ENCODE measurements around the gene TNKS2. TPM values are rescaled to one million over a fixed set of nuclear protein-coding genes. Genes with fewer than 3 reads are reported as not detected.

Gene TNKS2
- total and polyA plus RNA-seq, 3 experiments from 2014 or later, result 27.3 to 31.5 (median 29.2) TPM

DNA sequence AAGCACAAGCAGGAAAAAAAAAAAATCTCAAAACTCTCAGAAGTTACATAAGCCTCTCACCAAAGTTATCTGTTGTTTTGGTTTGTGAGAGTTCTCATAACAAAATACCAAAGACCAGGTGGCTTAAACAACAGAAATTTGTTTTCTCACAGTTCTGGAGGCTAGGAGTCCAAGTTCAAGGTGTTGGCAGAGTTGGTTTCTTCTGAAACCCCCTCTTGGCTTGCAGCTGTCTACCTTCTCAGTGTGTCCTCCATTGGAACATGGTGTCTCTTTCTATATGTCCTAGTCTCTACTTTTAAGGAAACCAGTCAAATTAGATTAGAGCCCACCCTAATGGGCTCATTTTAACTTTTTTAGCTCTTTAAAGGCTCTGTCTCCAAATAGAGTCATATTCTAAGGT lies 44.9 kb downstream of the TNKS2 start:
- no peaks in the 10 kb centered on the region for H3K9me3 ChIP-seq (ENCODE audit: low read length)
- CTCF ChIA-PET, result interaction anchor here (1.8 kb wide), 1 partner anchor 29 kb away, joined by 3 read pairs; no protein-coding TSS in a partner anchor

DNA sequence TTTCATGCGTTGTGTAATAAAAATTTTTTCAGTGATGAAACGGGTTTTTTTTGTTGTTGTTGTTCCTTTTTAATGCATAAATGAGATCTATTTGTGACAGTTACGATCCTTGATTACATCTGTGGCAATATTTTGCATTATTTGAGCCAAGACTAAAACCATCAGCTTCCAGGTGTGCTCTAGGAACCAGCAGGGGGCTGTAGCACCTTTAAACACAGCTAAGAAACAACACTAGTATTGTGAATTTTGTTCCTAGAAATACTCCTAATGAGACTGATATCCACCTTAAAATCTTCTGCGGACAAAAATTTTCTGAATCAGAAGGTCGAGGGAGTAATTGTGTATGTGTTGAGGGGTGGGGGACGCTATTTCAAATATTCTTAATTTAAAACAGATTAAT lies 58.4 kb downstream of the TNKS2 start:
- peaks cover 0 to 3% (median 0%) of the 10 kb centered on the region in 3 donors for H3K4me1 Mint-ChIP-seq
- H3K9me3 Mint-ChIP-seq, result no peaks in the 10 kb centered on the region
- H3K36me3 Mint-ChIP-seq, result peaks cover 8 to 89% (median 28%) of the 10 kb centered on the region in 3 donors
- no peak overlapping the region for H3K27ac ChIP-seq (ENCODE audit: low read depth, low read length)
- no peak for DNase-seq
- H3K27me3 ChIP-seq (ENCODE audit: insufficient read depth, low read length, poor library complexity, severe bottlenecking), result no peaks in the 10 kb centered on the region
- no peaks in the 10 kb centered on the region for H3K27me3 Mint-ChIP-seq
- H3K4me1 ChIP-seq (ENCODE audit: insufficient read depth, low read length), result no peaks in the 10 kb centered on the region
- ChIA-PET POLR2A (interaction anchor here (0.6 kb wide), 1 partner anchor 525 kb away, joined by 3 read pairs; no protein-coding TSS in a partner anchor), CTCF (interaction anchor here (1.4 kb wide), 1 partner anchor 56 kb away, joined by 5 read pairs; no protein-coding TSS in a partner anchor)
- H3K4me3 ChIP-seq (ENCODE audit: low read length), result no peak overlapping the region
- H3K27ac Mint-ChIP-seq, result peak overlapping the region in 2 of 8 donors; percentile 24 to 37
- H3K36me3 ChIP-seq (ENCODE audit: insufficient read depth, low read length), result peaks cover 46% of the 10 kb centered on the region
- H3K9me3 ChIP-seq (ENCODE audit: low read length), result no peaks in the 10 kb centered on the region
- no peak overlapping the region for H3K4me3 Mint-ChIP-seq

More for the DNA sequence above, 44.9 kb downstream of the TNKS2 start:
- no peaks in the 10 kb centered on the region for H3K4me1 ChIP-seq (ENCODE audit: insufficient read depth, low read length)
- no peak overlapping the region for H3K4me3 Mint-ChIP-seq
- peaks cover 3 to 83% (median 14%) of the 10 kb centered on the region in 3 donors for H3K36me3 Mint-ChIP-seq
- H3K27me3 ChIP-seq (ENCODE audit: insufficient read depth, low read length, poor library complexity, severe bottlenecking), result no peaks in the 10 kb centered on the region
- H3K4me3 ChIP-seq (ENCODE audit: low read length), result no peak overlapping the region
- no peaks in the 10 kb centered on the region for H3K9me3 Mint-ChIP-seq
- POLR2A ChIA-PET, result interaction anchor here (0.7 kb wide), 1 partner anchor 77 kb away, joined by 3 read pairs; no protein-coding TSS in a partner anchor
- H3K4me1 Mint-ChIP-seq, result no peaks in the 10 kb centered on the region
- no peak overlapping the region for H3K27ac ChIP-seq (ENCODE audit: low read depth, low read length)
- no peak for DNase-seq
- no peaks in the 10 kb centered on the region for H3K27me3 Mint-ChIP-seq
- H3K27ac Mint-ChIP-seq, result peak overlapping the region in 1 of 8 donors; percentile 71
- peaks cover 47% of the 10 kb centered on the region for H3K36me3 ChIP-seq (ENCODE audit: insufficient read depth, low read length)

DNA sequence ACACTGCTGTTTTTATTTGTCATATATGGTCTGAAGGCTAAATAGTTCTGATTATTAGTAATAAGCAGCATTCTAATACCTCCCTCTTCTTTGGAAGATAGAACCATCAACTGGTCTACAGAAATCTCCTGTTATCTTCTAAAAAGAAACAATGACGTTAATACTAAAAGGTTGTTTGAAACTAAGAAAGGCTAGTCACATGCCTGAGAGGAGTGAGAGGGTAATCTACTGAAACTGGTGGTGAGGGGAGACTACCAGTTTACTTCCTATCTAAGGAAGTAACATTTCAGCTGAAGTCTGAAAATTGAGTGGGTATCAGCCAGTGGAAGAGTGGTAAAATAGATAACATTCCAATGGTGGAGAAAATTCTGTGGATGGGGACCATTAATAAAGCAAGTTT lies 62.7 kb downstream of the TNKS2 start:
- Mint-ChIP-seq H3K27me3 (no peaks in the 10 kb centered on the region), H3K4me1 (peaks cover 0 to 3% (median 0%) of the 10 kb centered on the region in 3 donors), H3K9me3 (no peaks in the 10 kb centered on the region), H3K4me3 (no peak overlapping the region), H3K36me3 (peaks cover 13 to 88% (median 31%) of the 10 kb centered on the region in 3 donors), H3K27ac (peak overlapping the region in 2 of 8 donors; percentile 8 to 46)
- H3K4me3 ChIP-seq (ENCODE audit: low read length), result no peak overlapping the region
- ChIA-PET CTCF (no interaction called here), POLR2A (no interaction called here)
- H3K9me3 ChIP-seq (ENCODE audit: low read length), result no peaks in the 10 kb centered on the region
- peaks cover 44% of the 10 kb centered on the region for H3K36me3 ChIP-seq (ENCODE audit: insufficient read depth, low read length)
- H3K4me1 ChIP-seq (ENCODE audit: insufficient read depth, low read length), result no peaks in the 10 kb centered on the region
- no peak for DNase-seq
- no peak overlapping the region for H3K27ac ChIP-seq (ENCODE audit: low read depth, low read length)
- no peaks in the 10 kb centered on the region for H3K27me3 ChIP-seq (ENCODE audit: insufficient read depth, low read length, poor library complexity, severe bottlenecking)

DNA sequence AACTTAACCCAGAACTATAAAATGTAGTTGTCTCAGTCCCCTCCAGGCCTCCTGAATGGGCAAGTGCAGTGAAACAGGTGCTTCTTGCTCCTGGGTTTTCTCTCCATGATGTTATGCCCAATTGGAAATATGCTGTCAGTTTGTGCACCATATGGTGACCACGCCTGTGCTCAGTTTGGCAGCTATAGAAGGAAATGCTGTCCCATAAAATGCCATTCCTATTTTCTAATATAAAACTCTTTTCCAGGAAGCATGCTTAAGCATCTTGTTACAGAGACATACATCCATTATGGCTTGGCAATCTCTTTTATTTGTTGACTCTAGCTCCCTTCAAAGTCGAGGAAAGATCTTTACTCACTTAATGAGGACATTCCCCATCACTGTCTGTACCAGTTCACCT lies 65.9 kb downstream of the TNKS2 start:
- ChIA-PET POLR2A (no interaction called here), CTCF (interaction anchor here (0.8 to 1.3 kb wide), 2 partner anchors 23 to 51 kb away, joined by 3 read pairs; no protein-coding TSS in a partner anchor)
- Mint-ChIP-seq H3K4me3 (no peak overlapping the region), H3K9me3 (no peaks in the 10 kb centered on the region), H3K27ac (peak overlapping the region in 1 of 8 donors; percentile 39), H3K27me3 (no peaks in the 10 kb centered on the region), H3K4me1 (no peaks in the 10 kb centered on the region), H3K36me3 (peaks cover 10 to 61% (median 14%) of the 10 kb centered on the region in 3 donors)
- no peaks in the 10 kb centered on the region for H3K4me1 ChIP-seq (ENCODE audit: insufficient read depth, low read length)
- H3K4me3 ChIP-seq (ENCODE audit: low read length), result no peak overlapping the region
- H3K36me3 ChIP-seq (ENCODE audit: insufficient read depth, low read length), result peaks cover 29% of the 10 kb centered on the region
- no peaks in the 10 kb centered on the region for H3K27me3 ChIP-seq (ENCODE audit: insufficient read depth, low read length, poor library complexity, severe bottlenecking)
- DNase-seq, result no peak
- H3K9me3 ChIP-seq (ENCODE audit: low read length), result no peaks in the 10 kb centered on the region
- H3K27ac ChIP-seq (ENCODE audit: low read depth, low read length), result no peak overlapping the region

DNA sequence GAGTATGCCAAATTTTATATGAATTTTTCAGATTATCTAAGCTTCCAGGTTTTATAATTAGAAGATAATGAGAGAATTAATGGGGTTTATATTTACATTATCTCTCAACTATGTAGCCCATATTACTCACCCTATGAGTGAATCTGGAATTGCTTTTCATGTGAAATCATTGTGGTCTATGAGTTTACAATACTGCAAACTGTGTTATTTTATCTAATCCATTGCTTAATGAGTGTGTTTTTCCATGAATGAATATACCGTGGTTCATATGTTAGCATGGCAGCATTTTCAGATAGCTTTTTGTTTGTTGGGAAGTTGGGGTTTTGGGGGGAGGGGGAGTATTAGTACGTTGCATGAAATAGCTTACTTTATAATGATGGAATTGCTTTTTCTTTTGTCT lies 66.5 kb downstream of the TNKS2 start:
- POLR2A ChIA-PET, result no interaction called here
- Histone ChIP-seq H3K27ac (ENCODE audit: low read depth, low read length) (no peak overlapping the region), H3K36me3 (ENCODE audit: insufficient read depth, low read length) (peaks cover 25% of the 10 kb centered on the region), H3K9me3 (ENCODE audit: low read length) (no peaks in the 10 kb centered on the region), H3K4me3 (ENCODE audit: low read length) (no peak overlapping the region), H3K4me1 (ENCODE audit: insufficient read depth, low read length) (no peaks in the 10 kb centered on the region), H3K27me3 (ENCODE audit: insufficient read depth, low read length, poor library complexity, severe bottlenecking) (no peaks in the 10 kb centered on the region)
- Mint-ChIP-seq H3K9me3 (no peaks in the 10 kb centered on the region), H3K4me1 (no peaks in the 10 kb centered on the region), H3K36me3 (peaks cover 10 to 55% (median 14%) of the 10 kb centered on the region in 3 donors), H3K4me3 (no peak overlapping the region), H3K27ac (peak overlapping the region in 2 of 8 donors; percentile 40 to 41), H3K27me3 (no peaks in the 10 kb centered on the region)
- DNase-seq, result no peak
- CTCF ChIA-PET, result interaction anchor here (0.8 kb wide), 1 partner anchor 23 kb away, joined by 3 read pairs; no protein-coding TSS in a partner anchor

DNA sequence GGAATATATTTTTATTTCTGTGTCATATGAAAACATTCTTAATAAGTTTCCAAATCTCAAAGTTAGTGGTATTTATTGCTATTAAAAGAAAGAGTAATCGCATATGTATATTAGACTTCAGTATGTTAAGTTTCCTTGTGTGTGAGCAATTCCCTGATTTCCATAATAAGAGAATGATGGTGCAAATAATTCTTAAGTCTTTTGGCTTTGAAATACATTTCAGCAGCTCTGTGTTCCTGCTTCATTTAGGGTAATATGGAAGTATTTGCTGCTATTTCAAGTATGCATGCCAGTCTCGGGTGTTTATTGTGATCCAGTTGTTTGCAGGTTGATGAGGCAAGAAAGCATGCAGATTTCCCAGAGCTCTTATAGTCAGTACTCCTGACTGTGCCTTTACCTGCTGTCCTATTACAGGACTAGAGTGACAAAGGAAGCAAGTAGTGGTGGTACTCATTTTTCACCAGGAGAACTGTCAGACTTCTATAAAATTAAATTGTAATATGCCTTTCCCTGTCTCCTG lies 67.4 kb downstream of the TNKS2 start:
- no peaks in the 10 kb centered on the region for H3K9me3 ChIP-seq (ENCODE audit: low read length)
- Mint-ChIP-seq H3K36me3 (peaks cover 10 to 46% (median 12%) of the 10 kb centered on the region in 3 donors), H3K4me3 (no peak overlapping the region), H3K27me3 (no peaks in the 10 kb centered on the region), H3K4me1 (no peaks in the 10 kb centered on the region), H3K27ac (no peak overlapping the region), H3K9me3 (no peaks in the 10 kb centered on the region)
- H3K36me3 ChIP-seq (ENCODE audit: insufficient read depth, low read length), result peaks cover 16% of the 10 kb centered on the region
- H3K27ac ChIP-seq (ENCODE audit: low read depth, low read length), result no peak overlapping the region
- no peak for DNase-seq
- H3K27me3 ChIP-seq (ENCODE audit: insufficient read depth, low read length, poor library complexity, severe bottlenecking), result no peaks in the 10 kb centered on the region
- H3K4me3 ChIP-seq (ENCODE audit: low read length), result no peak overlapping the region
- ChIA-PET POLR2A (no interaction called here), CTCF (interaction anchor here (0.6 kb wide), 1 partner anchor 40 kb away, joined by 3 read pairs; no protein-coding TSS in a partner anchor)
- no peaks in the 10 kb centered on the region for H3K4me1 ChIP-seq (ENCODE audit: insufficient read depth, low read length)

DNA sequence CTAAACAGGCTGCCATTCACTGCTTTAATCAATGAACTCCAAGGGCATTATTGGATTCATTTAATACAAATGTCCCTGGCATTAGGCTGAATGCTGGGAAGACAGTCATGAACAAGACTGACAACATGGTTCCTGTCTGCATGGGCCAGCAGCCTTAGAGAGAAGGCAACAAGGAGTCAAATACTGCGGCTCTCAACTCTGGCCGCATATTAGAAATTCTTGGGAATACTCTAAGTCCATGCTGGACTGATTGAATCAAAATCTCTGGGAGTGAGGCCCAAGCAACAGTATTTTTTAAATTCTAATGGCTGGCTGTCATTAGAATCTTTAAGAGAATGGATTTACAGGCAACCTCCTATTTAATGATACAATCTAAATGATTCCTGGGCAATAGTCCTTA lies 76.9 kb downstream of the TNKS2 start:
- Mint-ChIP-seq H3K4me1 (no peaks in the 10 kb centered on the region), H3K36me3 (no peaks in the 10 kb centered on the region), H3K9me3 (no peaks in the 10 kb centered on the region), H3K4me3 (no peak overlapping the region), H3K27ac (peak overlapping the region in 1 of 8 donors; percentile 55), H3K27me3 (no peaks in the 10 kb centered on the region)
- Histone ChIP-seq H3K27me3 (ENCODE audit: insufficient read depth, low read length, poor library complexity, severe bottlenecking) (no peaks in the 10 kb centered on the region), H3K4me1 (ENCODE audit: insufficient read depth, low read length) (no peaks in the 10 kb centered on the region), H3K4me3 (ENCODE audit: low read length) (no peak overlapping the region), H3K27ac (ENCODE audit: low read depth, low read length) (no peak overlapping the region), H3K36me3 (ENCODE audit: insufficient read depth, low read length) (no peaks in the 10 kb centered on the region), H3K9me3 (ENCODE audit: low read length) (no peaks in the 10 kb centered on the region)
- no peak for DNase-seq
- POLR2A ChIA-PET, result no interaction called here
- CTCF ChIA-PET, result no interaction called here

DNA sequence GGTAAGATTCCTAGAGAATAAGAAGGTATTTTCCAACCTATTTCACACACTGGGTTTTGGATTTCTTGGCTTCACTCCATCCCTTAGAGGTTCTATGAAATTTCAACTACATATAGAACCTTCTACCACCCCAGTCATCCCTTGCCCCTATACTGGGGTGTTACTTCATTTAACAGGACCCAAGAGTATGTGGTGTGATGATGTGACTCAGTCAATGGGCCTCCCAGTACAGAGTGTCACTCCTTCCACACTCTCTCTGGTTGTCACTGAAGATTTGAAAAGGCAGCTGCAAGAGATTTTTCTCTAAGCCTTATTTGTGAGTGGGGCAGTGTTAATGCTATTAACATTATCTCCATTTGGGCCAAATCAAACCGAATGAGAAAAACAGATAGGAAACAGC lies 77.6 kb downstream of the TNKS2 start:
- no peaks in the 10 kb centered on the region for H3K4me1 Mint-ChIP-seq
- H3K4me3 ChIP-seq (ENCODE audit: low read length), result no peak overlapping the region
- no peak overlapping the region for H3K4me3 Mint-ChIP-seq
- H3K27me3 Mint-ChIP-seq, result no peaks in the 10 kb centered on the region
- POLR2A ChIA-PET, result no interaction called here
- no peaks in the 10 kb centered on the region for H3K9me3 ChIP-seq (ENCODE audit: low read length)
- H3K27me3 ChIP-seq (ENCODE audit: insufficient read depth, low read length, poor library complexity, severe bottlenecking), result no peaks in the 10 kb centered on the region
- no peaks in the 10 kb centered on the region for H3K36me3 ChIP-seq (ENCODE audit: insufficient read depth, low read length)
- CTCF ChIA-PET, result no interaction called here
- H3K9me3 Mint-ChIP-seq, result peaks cover 0 to under 1% (median 0%) of the 10 kb centered on the region in 5 donors
- no peak overlapping the region for H3K27ac ChIP-seq (ENCODE audit: low read depth, low read length)
- H3K4me1 ChIP-seq (ENCODE audit: insufficient read depth, low read length), result no peaks in the 10 kb centered on the region
- peaks cover 0 to under 1% (median 0%) of the 10 kb centered on the region in 3 donors for H3K36me3 Mint-ChIP-seq
- no peak for DNase-seq
- no peak overlapping the region for H3K27ac Mint-ChIP-seq
